NT2/D1 (cell line): ENCODE measurements around the gene OTOP3.

ENCODE experiments used
- SUZ12 ChIP-seq: IDR thresholded peaks from 2 replicates; pipeline ENCODE4 v1.6.1; 2011; ENCODE audit not compliant: insufficient read length, insufficient read depth; ENCODE audit errors: extremely low read depth
- YY1 ChIP-seq: IDR thresholded peaks from 2 replicates; pipeline ENCODE4 v1.6.1; 2011; ENCODE audit not compliant: insufficient read length, insufficient read depth

DNA sequence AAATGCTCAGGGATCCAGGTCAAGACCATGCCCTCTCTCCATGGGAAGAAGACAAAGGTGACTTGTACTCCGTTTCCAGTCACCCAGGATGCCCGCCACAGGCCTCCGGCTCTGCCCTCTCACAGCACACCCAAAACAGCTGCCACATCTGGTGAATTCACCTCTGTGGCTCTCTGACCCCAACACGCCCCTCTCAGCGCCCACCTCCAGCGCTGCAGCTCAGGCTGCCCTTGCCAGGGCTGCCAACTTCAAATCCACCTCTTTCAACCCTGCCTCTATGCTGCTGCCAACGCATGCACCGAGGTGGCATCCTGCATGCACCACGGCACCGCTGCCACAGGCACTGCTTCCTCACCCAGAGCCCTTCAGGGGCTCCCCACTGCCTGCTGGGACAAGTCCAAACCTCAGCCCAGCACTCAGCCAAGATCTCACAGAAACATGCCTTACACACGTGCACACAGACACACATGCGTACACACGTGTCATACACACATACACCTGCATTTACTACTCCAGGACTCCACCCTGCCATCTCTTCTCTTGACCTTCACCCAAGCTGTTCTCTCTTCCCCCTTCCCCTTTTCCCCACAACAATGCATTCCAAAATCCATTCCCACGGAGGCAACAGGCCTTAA lies 29.4 kb downstream of the OTOP3 start:
- TF ChIP-seq YY1 (no peak), SUZ12 (no peak)
